Left hindlimb (tissue), 1 donor: ENCODE data around the gene GPLD1.
"Not testable (repeated sequence)": the region's sequence is repeated elsewhere in the genome, so short reads cannot be mapped to it uniquely, and the experiment has no call there.

Experiments used
- DNase-seq: peaks from one replicate; pipeline ENCODE4 v3.0.0-alpha.2; 2018

GPLD1 gene, protein sequence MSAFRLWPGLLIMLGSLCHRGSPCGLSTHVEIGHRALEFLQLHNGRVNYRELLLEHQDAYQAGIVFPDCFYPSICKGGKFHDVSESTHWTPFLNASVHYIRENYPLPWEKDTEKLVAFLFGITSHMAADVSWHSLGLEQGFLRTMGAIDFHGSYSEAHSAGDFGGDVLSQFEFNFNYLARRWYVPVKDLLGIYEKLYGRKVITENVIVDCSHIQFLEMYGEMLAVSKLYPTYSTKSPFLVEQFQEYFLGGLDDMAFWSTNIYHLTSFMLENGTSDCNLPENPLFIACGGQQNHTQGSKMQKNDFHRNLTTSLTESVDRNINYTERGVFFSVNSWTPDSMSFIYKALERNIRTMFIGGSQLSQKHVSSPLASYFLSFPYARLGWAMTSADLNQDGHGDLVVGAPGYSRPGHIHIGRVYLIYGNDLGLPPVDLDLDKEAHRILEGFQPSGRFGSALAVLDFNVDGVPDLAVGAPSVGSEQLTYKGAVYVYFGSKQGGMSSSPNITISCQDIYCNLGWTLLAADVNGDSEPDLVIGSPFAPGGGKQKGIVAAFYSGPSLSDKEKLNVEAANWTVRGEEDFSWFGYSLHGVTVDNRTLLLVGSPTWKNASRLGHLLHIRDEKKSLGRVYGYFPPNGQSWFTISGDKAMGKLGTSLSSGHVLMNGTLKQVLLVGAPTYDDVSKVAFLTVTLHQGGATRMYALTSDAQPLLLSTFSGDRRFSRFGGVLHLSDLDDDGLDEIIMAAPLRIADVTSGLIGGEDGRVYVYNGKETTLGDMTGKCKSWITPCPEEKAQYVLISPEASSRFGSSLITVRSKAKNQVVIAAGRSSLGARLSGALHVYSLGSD

DNA sequence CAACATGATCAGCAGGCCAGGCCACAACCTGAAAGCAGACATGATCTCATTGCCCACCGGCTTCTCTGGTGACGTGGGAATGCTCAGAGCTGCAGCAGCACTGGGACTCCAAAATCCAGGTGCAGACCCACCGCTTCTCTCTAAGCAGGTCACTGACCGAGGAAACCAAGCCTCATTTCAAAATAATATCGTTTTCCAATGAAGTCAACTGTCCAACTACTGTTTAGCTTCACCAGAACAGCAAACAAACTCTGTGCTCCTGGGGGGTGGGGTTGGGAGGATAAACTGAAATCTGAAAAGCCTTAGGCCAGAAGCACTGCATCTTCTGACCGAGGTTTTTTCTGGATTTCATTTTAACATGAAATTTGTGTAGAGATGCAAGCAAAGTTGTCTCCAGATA is at the start of gene GPLD1:
Gene GPLD1, minus strand, starts transcription at position 109 of the 400 bp plus-strand sequence. Its CDS starts 67 bp downstream, at position 42.
- DNase-seq, result no peak

DNA sequence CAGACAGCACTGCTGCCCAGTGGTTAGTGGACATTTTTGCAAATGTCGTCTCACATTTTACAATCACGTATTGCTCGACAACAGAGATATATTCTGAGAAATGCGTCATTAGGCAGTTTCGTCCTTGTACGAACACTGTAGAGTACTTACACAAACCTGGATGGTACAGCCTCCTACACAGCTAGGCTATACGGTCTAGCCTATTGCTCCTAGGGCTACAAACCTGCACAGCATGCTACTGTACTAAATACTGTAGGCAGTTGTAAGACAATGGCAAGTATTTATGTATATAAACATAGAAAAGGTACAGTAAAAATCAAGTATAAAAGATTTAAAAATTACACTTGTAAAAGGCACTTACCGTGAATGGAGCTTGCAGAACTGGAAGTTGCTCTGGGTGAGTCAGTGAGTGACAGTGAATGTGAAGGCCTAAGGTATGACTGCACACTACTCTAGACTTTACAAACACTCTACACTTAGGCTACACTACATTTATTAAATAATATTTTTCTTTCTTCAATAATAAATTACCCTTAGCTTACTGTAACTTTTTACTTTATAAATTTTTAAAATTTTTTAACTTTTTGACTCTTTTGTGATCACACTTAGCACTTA is 48.5 kb upstream of the GPLD1 start:
- no peak for DNase-seq

DNA sequence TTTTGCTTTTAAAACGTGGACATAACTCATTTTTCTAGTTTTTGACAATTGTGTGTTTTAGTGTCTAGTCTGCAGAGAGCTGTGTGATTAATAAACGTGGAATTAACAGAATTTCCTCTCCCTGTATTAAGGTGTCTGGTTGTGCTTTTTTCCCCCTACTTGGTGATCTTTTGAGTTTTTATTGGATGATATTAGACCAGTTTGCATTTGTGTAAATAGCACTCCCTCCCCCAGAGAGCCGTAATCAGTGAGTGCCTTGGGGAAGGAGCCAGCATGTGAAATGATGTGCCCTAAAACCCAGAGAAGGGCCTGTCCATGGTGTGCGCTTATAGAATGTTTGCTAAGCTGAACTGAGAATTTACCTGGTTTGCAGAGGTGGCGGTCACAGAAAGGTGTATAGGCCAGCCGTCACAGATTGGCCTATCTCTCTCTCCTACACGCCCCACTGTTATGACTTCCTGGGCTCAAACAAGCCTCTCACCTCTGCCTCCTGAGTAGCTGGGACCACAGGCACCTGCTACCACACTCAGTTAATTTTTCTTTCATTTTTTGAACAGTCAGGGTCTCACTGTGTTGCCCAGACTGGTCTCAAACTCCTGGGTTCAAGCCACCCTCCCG is 47.8 kb upstream of the GPLD1 start:
- no peak for DNase-seq

DNA sequence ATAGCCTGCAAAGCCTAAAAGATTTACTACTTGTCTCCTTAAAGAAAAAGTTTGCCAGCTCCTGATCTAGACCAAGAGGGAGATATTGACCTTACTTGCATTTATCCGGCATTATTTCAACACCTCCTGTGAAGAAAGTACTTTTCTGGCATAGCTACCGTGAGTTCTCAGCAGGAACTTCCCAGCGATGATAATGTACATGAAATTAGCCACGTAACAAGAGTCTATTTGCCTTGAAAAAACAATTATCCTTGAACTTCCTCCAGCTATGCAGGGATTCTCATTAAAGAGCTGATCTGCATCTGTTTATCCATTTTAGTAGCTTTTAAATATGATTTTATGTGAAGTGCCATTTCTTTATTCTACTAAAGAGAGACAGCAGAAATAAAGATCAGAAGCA is 47.1 kb upstream of the GPLD1 start:
- DNase-seq, result no peak

DNA sequence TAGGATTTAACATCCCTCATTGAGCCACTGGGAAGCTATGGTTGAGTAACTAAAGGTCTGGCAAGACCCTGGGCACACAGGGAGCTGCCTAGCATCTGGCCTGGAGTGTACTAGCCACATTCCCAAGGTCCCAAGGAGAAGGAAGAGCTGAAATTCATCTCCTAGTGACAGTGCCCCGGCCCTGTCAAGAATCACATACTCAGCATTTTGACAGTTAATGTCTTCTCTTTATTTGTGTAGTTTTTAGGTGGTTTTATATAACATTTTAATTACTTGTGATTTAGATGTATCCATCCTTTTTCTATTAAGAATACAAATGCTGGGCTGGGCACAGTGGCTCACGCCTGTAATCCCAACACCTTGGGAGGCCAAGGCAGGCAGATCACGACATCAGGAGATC is 45.8 kb upstream of the GPLD1 start:
- no peak for DNase-seq

DNA sequence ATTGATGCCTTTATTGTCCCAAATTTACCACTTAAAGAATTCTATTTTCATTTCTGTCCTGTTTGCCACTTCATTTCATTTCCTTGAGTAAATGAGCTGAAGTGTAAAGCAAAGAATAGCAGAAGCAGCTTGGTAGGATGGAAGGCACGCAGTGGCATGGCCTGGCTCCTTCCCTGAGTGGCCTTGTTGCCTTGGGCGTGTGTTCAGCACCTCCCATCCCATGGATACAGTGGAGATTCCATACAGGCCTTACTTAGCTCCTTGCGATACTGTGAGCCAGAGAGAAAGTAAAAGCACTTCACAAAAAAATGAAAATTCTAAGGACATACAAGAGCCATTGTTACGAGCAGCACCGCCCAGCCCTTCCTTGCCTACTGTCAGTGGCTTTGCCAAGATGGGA is 45.0 kb upstream of the GPLD1 start:
- DNase-seq, result no peak

DNA sequence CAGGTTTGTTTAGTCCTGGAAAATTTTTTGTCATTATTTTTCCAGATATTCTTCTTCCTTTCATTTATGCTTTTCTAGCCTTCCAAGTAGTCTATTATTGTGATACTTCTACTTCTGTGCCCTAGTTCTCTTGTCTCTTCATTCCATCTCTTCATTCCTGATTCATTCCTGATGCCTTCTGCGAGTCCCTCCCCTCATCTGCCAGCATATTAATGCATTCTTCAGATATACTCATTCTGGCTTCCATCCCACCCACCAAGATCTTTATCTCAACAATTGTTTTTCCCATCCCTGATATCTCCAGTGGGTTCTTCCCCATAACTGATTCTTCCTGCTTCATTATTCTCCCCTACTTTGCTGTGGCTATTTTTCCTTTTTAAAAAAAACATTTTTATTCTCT is 40.6 kb upstream of the GPLD1 start:
- DNase-seq, result no peak

DNA sequence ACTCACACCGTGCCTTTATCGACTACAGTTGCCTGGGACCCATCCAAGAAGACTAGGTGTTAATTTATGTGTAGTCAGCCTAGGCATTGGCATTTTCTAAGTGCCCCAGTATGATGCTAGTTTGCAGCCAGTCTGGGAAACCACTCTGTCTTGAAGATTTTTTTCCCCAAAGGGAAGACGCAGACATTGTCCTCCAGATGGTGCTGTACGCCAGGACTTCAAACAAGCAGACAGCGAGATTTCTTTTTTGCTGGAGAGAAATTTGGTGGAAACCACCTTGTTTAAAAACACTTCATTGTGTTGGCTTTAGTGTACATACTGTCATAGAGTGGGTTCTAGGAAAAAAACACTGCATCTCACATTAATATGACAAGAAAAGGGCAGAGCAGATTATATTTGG is 35.4 kb upstream of the GPLD1 start:
- no peak for DNase-seq

DNA sequence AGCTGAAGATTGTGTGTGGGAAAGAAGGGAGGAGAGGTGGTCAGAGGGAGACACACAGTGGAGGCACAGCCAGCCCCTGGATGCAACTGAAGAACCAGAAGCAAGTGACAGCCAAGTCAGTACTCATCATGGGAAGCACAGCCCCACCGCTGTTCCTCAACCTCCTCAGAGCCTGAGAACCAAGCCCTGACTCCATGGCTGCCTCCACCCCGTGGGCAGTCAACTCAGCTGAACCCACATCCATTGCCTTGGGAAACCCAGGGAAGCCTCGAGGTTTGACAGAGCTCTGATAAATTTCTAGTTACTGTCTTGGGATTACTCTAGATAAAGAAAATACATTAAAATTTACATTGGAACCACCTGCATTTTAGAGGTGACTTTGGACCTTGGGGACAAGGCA is 35.0 kb upstream of the GPLD1 start:
- no peak for DNase-seq

DNA sequence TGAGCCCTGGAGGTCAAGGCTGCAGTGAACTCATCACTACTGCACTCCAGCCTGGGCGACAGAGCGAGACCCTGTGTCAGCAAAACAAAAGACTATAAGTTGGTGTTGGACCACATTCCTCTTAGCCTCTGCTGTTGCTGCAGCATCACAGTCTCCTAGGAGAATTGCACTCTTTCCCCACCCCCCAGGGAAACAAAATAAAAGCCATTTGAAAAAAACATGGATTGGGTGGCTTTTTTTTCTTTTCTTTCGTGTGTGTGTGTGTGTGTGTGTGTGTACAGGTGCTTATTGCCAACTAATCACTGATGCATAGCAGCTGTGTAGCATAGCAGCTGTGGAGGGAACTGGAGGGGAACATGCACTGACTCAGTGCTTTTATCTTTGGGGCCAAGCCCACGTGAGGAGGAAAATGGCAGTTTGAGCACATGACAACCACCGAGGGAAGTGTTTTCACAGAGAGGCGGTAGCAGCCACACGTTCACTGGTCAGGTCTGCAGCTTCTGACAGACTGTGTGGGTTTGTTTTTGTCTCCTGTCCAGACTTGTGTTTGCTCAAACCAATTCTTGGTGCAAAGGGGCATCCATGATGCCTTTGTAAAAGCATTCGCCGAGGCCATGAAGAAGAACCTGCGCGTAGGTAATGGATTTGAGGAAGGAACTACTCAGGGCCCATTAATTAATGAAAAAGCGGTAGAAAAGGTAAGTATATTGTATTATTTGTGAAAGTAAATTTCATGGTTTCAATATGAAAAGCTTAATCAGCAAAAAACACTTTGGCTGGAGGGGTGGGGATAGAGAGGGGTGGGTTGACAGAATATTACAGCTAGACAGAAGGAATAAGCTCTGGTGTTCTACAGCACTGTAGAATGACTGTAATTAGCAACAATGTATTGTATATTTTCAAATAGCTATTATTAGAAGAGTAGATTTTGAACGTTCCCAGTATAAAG is 33.1 kb upstream of the GPLD1 start:
- no peak for DNase-seq

DNA sequence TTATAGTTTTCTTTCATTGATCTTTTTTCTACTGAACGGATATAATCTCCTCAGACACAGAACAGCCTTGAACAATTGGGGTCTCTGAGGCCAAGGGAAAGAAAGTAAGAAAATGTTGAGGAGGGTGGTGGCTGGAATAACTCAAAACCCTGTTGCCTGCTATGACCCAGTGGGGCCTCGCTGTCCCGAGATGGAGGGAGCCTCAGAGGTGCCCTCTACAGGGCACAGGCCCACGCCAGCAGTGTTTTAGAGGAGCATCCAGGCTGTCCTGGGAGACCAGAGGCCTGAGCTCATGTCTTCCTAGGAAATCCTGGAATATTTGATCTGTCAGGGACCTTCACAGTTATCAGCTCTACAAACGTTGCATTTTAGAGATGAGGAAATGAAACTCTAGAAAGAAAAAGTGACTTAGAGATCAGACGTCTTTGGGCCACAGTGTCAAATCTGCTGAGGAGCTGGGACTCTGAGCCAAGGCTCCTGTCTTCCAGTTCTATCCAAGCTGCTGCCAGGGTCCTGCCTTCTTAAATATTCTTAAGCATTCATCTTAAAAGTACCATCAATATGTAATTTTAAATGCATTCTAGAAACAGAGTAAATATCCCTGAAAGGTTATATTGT is 31.7 kb upstream of the GPLD1 start:
- DNase-seq, result peak; percentile 33

DNA sequence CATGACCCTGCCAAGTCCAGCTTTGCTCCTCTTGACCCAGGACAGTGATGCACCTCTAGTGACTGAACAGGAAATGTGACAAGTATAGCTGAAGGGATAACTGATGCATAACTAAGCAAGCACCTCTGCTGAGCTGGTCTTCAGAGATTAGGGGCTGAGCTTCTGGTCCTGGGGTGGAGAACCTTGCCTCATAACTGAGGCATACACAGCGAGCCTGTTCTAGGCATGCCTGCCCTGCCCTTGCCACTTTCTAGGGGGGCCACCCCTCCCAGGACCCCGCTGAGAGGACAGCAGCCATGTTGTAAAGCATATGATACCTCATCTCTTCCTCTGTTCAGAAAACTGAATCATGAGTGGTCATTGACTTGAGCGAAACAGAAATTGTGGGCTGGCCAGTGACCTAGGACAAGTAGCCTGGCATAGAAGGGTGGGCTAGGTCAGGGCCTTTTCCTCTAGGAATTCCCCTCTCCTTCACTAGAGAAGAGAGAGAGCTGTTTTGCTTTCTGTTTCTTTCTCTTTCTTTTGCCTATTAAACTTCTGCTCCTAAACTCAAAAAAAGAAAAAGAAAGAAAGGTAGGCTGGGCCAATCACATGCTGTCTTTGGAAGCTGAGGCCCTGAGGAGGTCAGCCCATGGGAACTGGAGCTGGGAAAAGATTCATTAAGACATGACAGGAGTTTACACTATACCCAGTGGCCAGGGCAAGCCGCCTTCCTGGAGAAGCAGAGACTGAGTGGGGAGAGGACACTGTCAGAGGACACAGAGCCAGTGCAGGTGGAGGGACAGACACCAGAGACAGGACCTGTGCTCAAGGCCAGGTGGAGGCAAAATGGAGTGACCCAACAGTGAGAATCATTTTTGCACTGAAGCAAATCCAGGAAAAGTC is 28.5 kb upstream of the GPLD1 start:
- no peak for DNase-seq

DNA sequence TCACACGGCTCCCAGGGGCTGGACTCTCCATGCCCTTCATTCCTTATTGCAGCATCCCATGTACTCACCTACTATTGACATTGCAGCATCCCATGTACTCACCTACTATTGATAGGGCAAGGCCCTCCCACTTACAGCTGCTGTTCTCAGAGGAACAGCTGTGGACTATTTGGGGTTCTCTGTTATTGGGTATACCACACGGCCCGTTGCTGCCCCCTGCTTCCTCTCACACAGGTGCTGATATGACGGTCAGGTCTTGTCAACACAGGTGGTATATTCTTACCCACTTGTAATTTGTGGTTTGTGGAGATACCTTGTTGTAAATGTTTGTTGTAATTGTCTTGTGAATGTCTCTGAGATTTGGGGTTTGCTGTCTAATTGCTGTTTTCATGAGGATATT is 24.2 kb upstream of the GPLD1 start:
- DNase-seq, result no peak

DNA sequence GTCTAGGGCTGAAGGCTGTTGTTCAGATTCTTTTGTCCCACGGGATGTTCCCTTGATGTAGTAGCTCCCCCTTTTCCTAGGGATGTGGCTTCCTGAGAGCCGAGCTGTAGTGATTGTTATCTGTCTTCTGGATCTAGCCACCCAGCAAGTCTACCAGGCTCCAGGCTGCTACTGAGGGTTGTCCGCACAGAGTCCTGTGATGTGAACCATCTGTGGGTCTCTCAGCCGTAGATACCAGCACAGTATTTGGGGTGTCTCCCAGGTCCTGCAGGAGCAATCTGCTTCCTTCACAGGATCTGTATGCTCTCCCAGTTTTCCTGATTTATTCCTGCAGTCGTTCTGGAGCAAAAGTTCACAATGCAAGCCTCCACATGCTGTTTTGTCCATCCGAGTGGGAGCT is 22.6 kb upstream of the GPLD1 start:
- DNase-seq, result not testable (repeated sequence)

DNA sequence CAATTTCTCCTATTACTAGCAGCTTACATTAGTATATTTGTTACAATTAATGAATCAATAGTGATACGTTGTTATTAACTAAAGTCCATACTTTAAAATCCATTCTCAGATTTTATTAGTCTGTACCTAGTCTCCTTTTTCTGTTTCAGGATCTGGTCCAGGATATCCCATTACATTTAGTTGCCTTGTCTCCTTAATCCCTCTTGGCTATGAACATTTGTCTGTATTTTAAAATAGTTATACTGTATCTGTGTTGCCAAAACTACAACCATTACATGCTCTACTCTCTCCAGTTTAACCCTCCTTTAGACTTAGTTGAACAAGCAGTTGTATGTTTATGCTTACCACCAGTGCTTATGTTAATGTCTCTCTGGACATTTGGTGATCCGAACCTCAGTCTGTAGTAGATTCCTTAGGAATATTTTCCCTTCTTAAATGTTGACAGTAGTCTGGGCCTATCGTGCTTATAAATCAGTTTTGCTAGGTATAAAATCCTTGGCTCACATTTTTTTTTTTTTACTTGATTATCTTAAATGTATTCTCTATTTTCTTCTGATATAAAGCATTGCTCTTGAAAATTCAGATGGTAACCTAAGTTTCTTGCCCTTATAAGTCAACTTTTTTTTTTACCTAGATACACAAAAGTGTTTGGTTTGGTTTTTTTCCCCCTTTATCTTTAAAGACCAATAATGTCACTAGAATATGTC is 17.6 kb upstream of the GPLD1 start:
- no peak for DNase-seq

DNA sequence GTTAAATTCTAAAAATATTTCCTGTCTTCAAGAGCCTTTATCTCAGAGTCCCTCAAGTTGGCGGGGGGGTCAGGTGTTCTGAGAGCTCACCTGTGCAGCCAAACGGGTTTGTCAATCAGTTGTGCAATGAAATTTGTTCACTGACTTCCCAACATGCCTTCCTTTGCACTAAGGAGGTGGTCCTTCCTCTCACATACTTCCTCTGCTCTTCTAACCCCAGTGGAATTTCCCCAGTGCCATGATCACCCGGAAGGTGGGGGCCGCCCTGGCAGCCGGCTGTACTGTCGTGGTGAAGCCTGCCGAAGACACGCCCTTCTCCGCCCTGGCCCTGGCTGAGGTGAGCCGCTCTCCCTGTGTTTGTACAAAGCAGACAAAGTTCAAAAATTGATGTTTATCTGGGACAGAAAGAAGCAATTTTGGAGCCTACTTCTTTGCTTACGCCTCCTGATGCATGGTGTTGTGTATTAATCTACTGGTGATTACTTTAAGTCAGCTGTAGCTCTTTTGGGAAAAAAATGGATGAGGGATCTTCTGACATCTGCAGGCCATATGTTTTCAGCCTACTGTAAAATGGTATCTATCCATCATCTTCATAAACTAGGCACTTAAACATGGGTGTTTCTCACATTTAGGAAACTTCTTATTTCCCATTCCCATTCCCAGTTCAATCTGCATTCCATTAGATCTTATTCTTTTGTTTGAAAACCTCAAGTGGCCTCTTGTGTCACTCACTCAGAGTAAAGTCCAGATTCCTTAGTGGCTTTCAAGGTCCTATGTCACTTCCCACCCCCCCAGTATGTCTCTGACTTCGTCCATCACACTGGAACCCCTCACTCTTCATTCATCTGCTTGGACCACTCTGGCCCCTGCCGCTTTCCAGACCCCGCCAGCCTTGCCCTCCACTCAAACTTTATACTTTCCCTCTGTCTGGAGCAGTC is 15.5 kb upstream of the GPLD1 start:
- no peak for DNase-seq

DNA sequence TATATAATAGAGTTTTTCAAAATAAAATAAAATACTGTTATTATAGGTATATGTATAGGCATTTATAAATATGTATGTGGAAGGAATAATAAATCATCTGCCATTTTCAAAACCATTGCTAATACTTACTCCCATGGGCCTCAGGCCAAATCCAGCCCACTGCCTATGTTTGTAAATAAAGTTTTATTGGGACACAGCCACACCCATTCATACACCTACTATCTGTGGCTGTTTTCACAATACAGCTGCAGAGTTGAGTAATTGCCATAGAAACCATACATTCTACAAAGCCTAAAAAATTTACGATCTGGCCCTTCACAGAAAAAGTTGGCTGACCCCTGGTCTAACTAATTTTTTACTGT is 14.9 kb upstream of the GPLD1 start:
- no peak for DNase-seq

DNA sequence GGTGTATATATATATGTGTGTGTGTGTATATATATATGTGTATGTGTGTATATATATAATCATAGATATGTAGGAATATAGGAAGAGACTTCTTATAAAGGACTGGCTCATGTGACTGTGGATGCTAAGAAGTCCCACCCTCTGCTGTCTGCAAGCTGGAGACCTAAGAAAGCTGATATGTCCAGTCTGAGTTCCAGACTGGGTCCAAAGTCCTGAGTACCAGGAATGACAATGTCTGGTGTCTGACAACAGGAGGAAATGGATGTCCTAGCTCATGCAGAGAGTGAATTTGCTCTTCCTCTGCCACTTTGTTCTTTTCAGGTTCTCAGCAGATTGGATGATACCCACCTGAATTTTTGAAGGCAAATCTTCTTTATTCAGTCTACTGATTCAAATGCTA is 12.5 kb upstream of the GPLD1 start:
- no peak for DNase-seq

DNA sequence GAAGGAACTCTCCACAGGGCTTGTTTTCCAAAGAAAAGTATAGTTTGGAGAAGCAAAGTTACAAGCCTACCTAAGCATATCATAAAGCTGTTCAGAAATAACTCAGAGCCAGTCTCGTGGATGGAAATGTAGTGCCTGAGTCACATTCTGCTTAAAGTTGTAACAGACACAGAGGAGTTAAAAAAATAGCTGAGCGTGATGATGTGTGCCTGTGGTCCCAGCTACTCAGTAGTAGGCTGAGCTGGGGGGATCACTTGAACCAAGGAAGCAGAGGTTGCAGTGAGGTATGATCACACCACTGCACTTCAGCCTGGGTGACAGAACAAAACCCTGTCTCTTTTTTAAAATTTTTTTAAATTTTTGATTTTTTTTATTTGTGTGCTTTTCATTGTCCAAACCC is 12.0 kb upstream of the GPLD1 start:
- no peak for DNase-seq
